Caco-2 (cell line): ENCODE measurements around the gene RAB6D. TPM values are rescaled to one million over a fixed set of nuclear protein-coding genes. Genes with fewer than 3 reads are reported as not detected.
A peak's percentile ranks its signal among the peaks of the same experiment; 100 is the strongest.
"Not testable (repeated sequence)": the region's sequence is repeated elsewhere in the genome, so short reads cannot be mapped to it uniquely, and the experiment has no call there.

Experiments
- BruUV-seq: library from RNA; stranded (reverse); fragments of 400-500 nt; replicated peaks from 2 replicates; lab custom pipeline; 2021; lab: Mats Ljungman, UMichigan
- CTCF ChIA-PET: fragments of 300-600 bp; sonication (Branson Sonifier 250); formaldehyde crosslinking; loops from one replicate; lab custom pipeline; 2022; ENCODE audit warnings: antibody characterized with exemption; lab: Charles Lee
- POLR2A ChIA-PET: fragments of 300-600 bp; sonication (Branson Sonifier 250); formaldehyde crosslinking; loops from one replicate; lab custom pipeline; 2022; ENCODE audit warnings: antibody characterized with exemption; lab: Charles Lee
- DNase-seq, 2 experiments: peaks; one replicate each; pipeline versions ENCODE4 v3.0.0 to v3.0.0-alpha.2; 2020 to 2022
- H3K27me3 ChIP-seq: replicated peaks from 2 replicates; pipeline ENCODE4 v1.6.0; 2011; ENCODE audit warnings: low read length; ENCODE audit not compliant: control insufficient read depth, insufficient read depth
- H3K36me3 ChIP-seq: 2 replicates; pipeline ENCODE4 v1.5.1; 2011; ENCODE audit warnings: low read length; ENCODE audit not compliant: control insufficient read depth, insufficient read depth
- H3K4me1 ChIP-seq: fragments of 250-450 bp; sonication (Bioruptor Pico); 2 replicates; pipeline ENCODE4 v1.5.1; 2020; ENCODE audit warnings: mild to moderate bottlenecking
- H3K4me3 ChIP-seq: 2 replicates; pipeline ENCODE4 v1.5.1; 2011; ENCODE audit warnings: low read depth, mild to moderate bottlenecking, control low read depth, low read length
- H3K9me3 ChIP-seq: fragments of 250-450 bp; sonication (Bioruptor Pico); 2 replicates; pipeline ENCODE4 v1.5.1; 2020; ENCODE audit warnings: mild to moderate bottlenecking, moderate library complexity
- H3K27ac Mint-ChIP-seq: one replicate; pipeline ENCODE4 v1.8.0; 2022; ENCODE audit warnings: mixed read lengths; ENCODE audit not compliant: unreplicated experiment
- H3K27me3 Mint-ChIP-seq: one replicate; pipeline ENCODE4 v1.8.0; 2022; ENCODE audit warnings: mixed read lengths; ENCODE audit not compliant: insufficient read depth, unreplicated experiment
- H3K36me3 Mint-ChIP-seq: one replicate; pipeline ENCODE4 v1.8.0; 2022; ENCODE audit warnings: mild to moderate bottlenecking, mixed read lengths; ENCODE audit not compliant: insufficient read depth, unreplicated experiment
- H3K4me1 Mint-ChIP-seq: one replicate; pipeline ENCODE4 v1.8.0; 2022; ENCODE audit warnings: low read depth, mixed read lengths; ENCODE audit not compliant: unreplicated experiment
- H3K4me3 Mint-ChIP-seq: one replicate; pipeline ENCODE4 v1.8.0; 2022; ENCODE audit warnings: mild to moderate bottlenecking, moderate library complexity, mixed read lengths; ENCODE audit not compliant: unreplicated experiment
- H3K9me3 Mint-ChIP-seq: one replicate; pipeline ENCODE4 v1.8.0; 2022; ENCODE audit warnings: mixed read lengths; ENCODE audit not compliant: unreplicated experiment
- intact Hi-C: fragments of 100-400 bp; cut with micrococcal nuclease; formaldehyde crosslinking; loops from one replicate; pipeline ENCODE4 v1.10.0; 2022; ENCODE audit not compliant: unreplicated experiment
- total RNA-seq: library from RNA; stranded (reverse); gene quantifications from 2 replicates; pipeline ENCODE4 v1.2.3, GENCODE V29; 2022
- TF ChIP-seq, protein P1 (sequence below), 2 experiments: fragments of 200-600 bp in 1 of 2; IDR thresholded peaks; 1 replicate in 1 of 2; 2 replicates in 1 of 2; pipeline versions ENCODE4 v1.5.1 to v1.8.0; 2011 to 2022; ENCODE audit warnings: antibody characterized with exemption in 1 of 2, control low read depth in 1 of 2, inconsistent platforms in 1 of 2, low read depth in 1 of 2, low read length in 1 of 2, mild to moderate bottlenecking in 1 of 2, moderate library complexity in 1 of 2; ENCODE audit not compliant: insufficient read depth in 1 of 2, severe bottlenecking in 1 of 2, unreplicated experiment in 1 of 2

The RAB6D gene
- total RNA-seq, 1 experiment from 2014 or later = 0.39 TPM

DNA sequence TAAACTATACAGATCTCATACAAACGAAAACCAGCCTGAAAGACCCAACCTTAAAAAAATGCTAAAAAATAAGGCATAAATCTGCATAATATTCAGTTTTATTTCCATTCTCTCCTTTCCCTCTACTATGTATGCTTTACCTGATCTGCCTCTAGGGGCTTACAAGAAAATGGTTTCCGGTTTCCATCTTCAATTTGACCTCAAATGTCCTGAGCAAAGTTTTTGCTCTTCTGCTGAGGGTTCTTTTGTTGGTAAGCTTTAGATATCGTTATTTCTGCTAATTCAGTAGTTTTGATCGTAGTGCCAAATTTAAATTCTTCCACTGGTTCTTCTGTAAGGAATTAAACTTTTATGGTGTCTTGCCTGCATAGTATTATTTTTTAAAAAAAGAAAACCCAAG lies 2.2 kb downstream of the RAB6D start:
- TF ChIP-seq, protein P1, sequence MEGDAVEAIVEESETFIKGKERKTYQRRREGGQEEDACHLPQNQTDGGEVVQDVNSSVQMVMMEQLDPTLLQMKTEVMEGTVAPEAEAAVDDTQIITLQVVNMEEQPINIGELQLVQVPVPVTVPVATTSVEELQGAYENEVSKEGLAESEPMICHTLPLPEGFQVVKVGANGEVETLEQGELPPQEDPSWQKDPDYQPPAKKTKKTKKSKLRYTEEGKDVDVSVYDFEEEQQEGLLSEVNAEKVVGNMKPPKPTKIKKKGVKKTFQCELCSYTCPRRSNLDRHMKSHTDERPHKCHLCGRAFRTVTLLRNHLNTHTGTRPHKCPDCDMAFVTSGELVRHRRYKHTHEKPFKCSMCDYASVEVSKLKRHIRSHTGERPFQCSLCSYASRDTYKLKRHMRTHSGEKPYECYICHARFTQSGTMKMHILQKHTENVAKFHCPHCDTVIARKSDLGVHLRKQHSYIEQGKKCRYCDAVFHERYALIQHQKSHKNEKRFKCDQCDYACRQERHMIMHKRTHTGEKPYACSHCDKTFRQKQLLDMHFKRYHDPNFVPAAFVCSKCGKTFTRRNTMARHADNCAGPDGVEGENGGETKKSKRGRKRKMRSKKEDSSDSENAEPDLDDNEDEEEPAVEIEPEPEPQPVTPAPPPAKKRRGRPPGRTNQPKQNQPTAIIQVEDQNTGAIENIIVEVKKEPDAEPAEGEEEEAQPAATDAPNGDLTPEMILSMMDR (IDR thresholded peaks at IDR 0.05; ENCODE audit: insufficient read depth in 1 of 2, low read depth in 1 of 2, low read length in 1 of 2, severe bottlenecking in 1 of 2, unreplicated experiment in 1 of 2) = peak in 1 of 2 experiments; percentile 3
- POLR2A ChIA-PET, CTCF ChIA-PET, H3K36me3 ChIP-seq, H3K4me1 ChIP-seq, intact Hi-C loops, BruUV-seq, H3K36me3 Mint-ChIP-seq, H3K27ac Mint-ChIP-seq, H3K27me3 ChIP-seq, H3K9me3 ChIP-seq, DNase-seq, H3K4me1 Mint-ChIP-seq, H3K4me3 ChIP-seq, H3K4me3 Mint-ChIP-seq, H3K9me3 Mint-ChIP-seq: not testable (repeated sequence)
- peaks cover 18% of the 10 kb centered on the region for H3K27me3 Mint-ChIP-seq

GRCh38 chr2:131353167-131353697 lies 10.7 kb downstream of the RAB6D start:
- H3K4me1 Mint-ChIP-seq, BruUV-seq, H3K36me3 ChIP-seq, H3K27ac Mint-ChIP-seq, H3K4me3 Mint-ChIP-seq, H3K27me3 ChIP-seq, H3K4me3 ChIP-seq, POLR2A ChIA-PET, H3K36me3 Mint-ChIP-seq, H3K9me3 Mint-ChIP-seq, H3K4me1 ChIP-seq, intact Hi-C loops, H3K27me3 Mint-ChIP-seq, H3K9me3 ChIP-seq, DNase-seq, CTCF ChIA-PET: not testable (repeated sequence)

DNA sequence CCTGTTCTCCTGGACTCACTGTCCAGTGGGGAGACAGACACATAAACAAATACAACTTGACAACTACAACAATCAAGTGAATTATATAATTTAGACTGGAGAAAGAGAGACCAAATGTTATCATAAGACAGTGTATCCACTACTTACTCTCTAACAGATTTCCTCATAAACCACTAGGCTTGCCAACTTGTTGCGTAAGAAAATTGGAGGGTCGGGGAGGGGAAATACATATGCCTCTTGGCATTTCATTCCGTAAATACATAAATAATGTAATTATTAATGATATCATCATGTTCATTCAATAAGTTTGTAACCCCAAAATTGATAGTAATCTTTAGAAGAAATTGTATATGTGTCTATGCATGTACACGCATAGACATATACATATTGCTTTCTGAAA lies 14.9 kb downstream of the RAB6D start:
- H3K9me3 ChIP-seq = no peaks in the 10 kb centered on the region
- H3K27me3 ChIP-seq = no peaks in the 10 kb centered on the region
- TF ChIP-seq, protein P1 (IDR thresholded peaks at IDR 0.05; ENCODE audit: insufficient read depth in 1 of 2, low read depth in 1 of 2, low read length in 1 of 2, severe bottlenecking in 1 of 2, unreplicated experiment in 1 of 2) = no peak
- BruUV-seq = no TSS peak
- H3K4me1 ChIP-seq = no peaks in the 10 kb centered on the region
- ChIA-PET POLR2A (no interaction called here), CTCF (no interaction called here)
- Mint-ChIP-seq H3K27me3 (peaks cover 11% of the 10 kb centered on the region), H3K36me3 (no peaks in the 10 kb centered on the region), H3K4me3 (no peak overlapping the region), H3K9me3 (peaks cover 8% of the 10 kb centered on the region), H3K4me1 (no peaks in the 10 kb centered on the region), H3K27ac (no peak overlapping the region)
- no peaks in the 10 kb centered on the region for H3K36me3 ChIP-seq
- DNase-seq = no peak
- H3K4me3 ChIP-seq = no peak overlapping the region
- intact Hi-C loops = no loop called here

GRCh38 chr2:131347035-131347434 lies 16.9 kb downstream of the RAB6D start:
- H3K4me1 ChIP-seq, H3K36me3 Mint-ChIP-seq, BruUV-seq, H3K36me3 ChIP-seq, CTCF ChIA-PET, H3K9me3 Mint-ChIP-seq, H3K9me3 ChIP-seq, H3K4me3 ChIP-seq, intact Hi-C loops, POLR2A ChIA-PET, H3K4me1 Mint-ChIP-seq, H3K27me3 ChIP-seq, H3K4me3 Mint-ChIP-seq, H3K27ac Mint-ChIP-seq: not testable (repeated sequence)
- H3K27me3 Mint-ChIP-seq = peaks cover 11% of the 10 kb centered on the region
- DNase-seq = peak; percentile 16 to 49

- H3K36me3 ChIP-seq, DNase-seq, H3K27ac Mint-ChIP-seq, H3K9me3 ChIP-seq, H3K36me3 Mint-ChIP-seq, H3K9me3 Mint-ChIP-seq, CTCF ChIA-PET, H3K4me3 ChIP-seq, POLR2A ChIA-PET, H3K27me3 Mint-ChIP-seq, BruUV-seq, H3K4me3 Mint-ChIP-seq, H3K4me1 Mint-ChIP-seq, H3K4me1 ChIP-seq, intact Hi-C loops, H3K27me3 ChIP-seq: not testable (repeated sequence)
Observed at GRCh38 chr2:131339307-131339706, 24.7 kb downstream of the RAB6D start.
